ENCODE results near the gene CCT2. TPM values are rescaled to one million over a fixed set of nuclear protein-coding genes. Genes with fewer than 3 reads are reported as not detected.
"Not testable (repeated sequence)": the region's sequence is repeated elsewhere in the genome, so short reads cannot be mapped to it uniquely, and the experiment has no call there.

Gene CCT2
- total and polyA plus RNA-seq, 2 of the 4 experiments (the other 2 are of a cell fraction): 194 to 651 TPM

- intact Hi-C loops (cut with micrococcal nuclease): loop anchor here (10.0 kb wide), 1 partner anchor 131 kb away; the partner anchor contains the start of gene RAB3IP
- CTCF ChIA-PET; H3K4ac ChIP-seq (ENCODE audit: low read depth, low read length); in situ Hi-C loops (cut with MboI; ENCODE audit: low sequenced_read_pairs); H3K79me1 ChIP-seq (ENCODE audit: low read depth in 1 of 2, low read length in 2 of 2); POLR2A ChIA-PET (ENCODE audit: unreplicated experiment); H2BK5ac ChIP-seq (ENCODE audit: low read depth, low read length, poor library complexity, severe bottlenecking); dilution Hi-C loops (cut with HindIII; ENCODE audit: low sequenced_read_pairs, unreplicated experiment); BruUV-seq (replicated peaks); H2AFZ ChIP-seq (replicated peaks; ENCODE audit: low read length, poor library complexity); H3K9ac ChIP-seq (ENCODE audit: low read depth, low read length); H4K8ac ChIP-seq (ENCODE audit: low read depth in 2 of 2, low read length in 2 of 2); H3K56ac ChIP-seq (ENCODE audit: extremely low read depth, insufficient read depth, low read length); H4K91ac ChIP-seq (ENCODE audit: insufficient read depth, low read depth, low read length); H3K4me1 ChIP-seq (ENCODE audit: control insufficient read depth, insufficient read depth, low read length); H2BK20ac ChIP-seq (ENCODE audit: low read depth, low read length); H2AK5ac ChIP-seq (ENCODE audit: low read depth, low read length); H3K18ac ChIP-seq (ENCODE audit: low read depth, low read length); H3K9me1 ChIP-seq (ENCODE audit: insufficient read depth, low read length); DNase-seq; H2BK15ac ChIP-seq (ENCODE audit: low read depth, low read length); H4K20me1 ChIP-seq (ENCODE audit: insufficient read depth, low read length); H3K27me3 ChIP-seq (ENCODE audit: control insufficient read depth, insufficient read depth, low read length); H3K4me2 ChIP-seq (ENCODE audit: low read depth, low read length); H4K5ac ChIP-seq (ENCODE audit: low read depth, low read length); H3K23ac ChIP-seq (ENCODE audit: low read depth, low read length); H2BK120ac ChIP-seq (ENCODE audit: low read depth, low read length); H3K4me3 ChIP-seq (ENCODE audit: insufficient read depth, low read depth, low read length); H3K14ac ChIP-seq (replicated peaks; ENCODE audit: low read depth, low read length); ATAC-seq (ENCODE audit: low read depth); H3K9me3 ChIP-seq (ENCODE audit: control insufficient read depth, insufficient read depth, low read length); H3K27ac ChIP-seq (ENCODE audit: insufficient read depth, low read length); H2AK9ac ChIP-seq (replicated peaks; ENCODE audit: low read depth, low read length, poor library complexity): not testable (repeated sequence)
- peaks cover 30% of the 10 kb centered on the region for H3K36me3 ChIP-seq (ENCODE audit: control insufficient read depth, insufficient read depth, low read length)
- no CpG with 5 or more reads among the region's 6 CpGs for WGBS, 2 experiments (ENCODE audit: extremely low coverage in 2 of 2, insufficient read length in 1 of 2)
Observed at GRCh38 chr12:69603556-69603955, 18.3 kb downstream of the CCT2 start.

- H2BK120ac ChIP-seq (ENCODE audit: low read depth, low read length); H3K79me1 ChIP-seq (ENCODE audit: low read depth in 1 of 2, low read length in 2 of 2); CTCF ChIA-PET; POLR2A ChIA-PET (ENCODE audit: unreplicated experiment); H2BK20ac ChIP-seq (ENCODE audit: low read depth, low read length); H2AFZ ChIP-seq (replicated peaks; ENCODE audit: low read length, poor library complexity); H3K9me1 ChIP-seq (ENCODE audit: insufficient read depth, low read length); H4K5ac ChIP-seq (ENCODE audit: low read depth, low read length); H4K20me1 ChIP-seq (ENCODE audit: insufficient read depth, low read length); H3K9ac ChIP-seq (ENCODE audit: low read depth, low read length); H2BK15ac ChIP-seq (ENCODE audit: low read depth, low read length); H4K91ac ChIP-seq (ENCODE audit: insufficient read depth, low read depth, low read length); H3K9me3 ChIP-seq (ENCODE audit: control insufficient read depth, insufficient read depth, low read length); DNase-seq; H2AK9ac ChIP-seq (replicated peaks; ENCODE audit: low read depth, low read length, poor library complexity); H4K8ac ChIP-seq (ENCODE audit: low read depth in 2 of 2, low read length in 2 of 2); ATAC-seq (ENCODE audit: low read depth); H2BK5ac ChIP-seq (ENCODE audit: low read depth, low read length, poor library complexity, severe bottlenecking); H3K23ac ChIP-seq (ENCODE audit: low read depth, low read length); H3K4ac ChIP-seq (ENCODE audit: low read depth, low read length); H2AK5ac ChIP-seq (ENCODE audit: low read depth, low read length); dilution Hi-C loops (cut with HindIII; ENCODE audit: low sequenced_read_pairs, unreplicated experiment); H3K18ac ChIP-seq (ENCODE audit: low read depth, low read length); H3K27ac ChIP-seq (ENCODE audit: insufficient read depth, low read length); H3K14ac ChIP-seq (replicated peaks; ENCODE audit: low read depth, low read length); H3K4me2 ChIP-seq (ENCODE audit: low read depth, low read length); H3K4me3 ChIP-seq (ENCODE audit: insufficient read depth, low read depth, low read length); BruUV-seq (replicated peaks); H3K56ac ChIP-seq (ENCODE audit: extremely low read depth, insufficient read depth, low read length); H3K4me1 ChIP-seq (ENCODE audit: control insufficient read depth, insufficient read depth, low read length); H3K27me3 ChIP-seq (ENCODE audit: control insufficient read depth, insufficient read depth, low read length); in situ Hi-C loops (cut with MboI; ENCODE audit: low sequenced_read_pairs): not testable (repeated sequence)
- no CpG with 5 or more reads among the region's 3 CpGs for WGBS, 2 experiments (ENCODE audit: extremely low coverage in 2 of 2, insufficient read length in 1 of 2)
- intact Hi-C loops (cut with micrococcal nuclease): loop anchor here (10.0 kb wide), 1 partner anchor 131 kb away; the partner anchor contains the start of gene RAB3IP
- H3K36me3 ChIP-seq (ENCODE audit: control insufficient read depth, insufficient read depth, low read length): peaks cover 26% of the 10 kb centered on the region
Observed at GRCh38 chr12:69604275-69604674, 19.0 kb downstream of the CCT2 start.
